MM.1S (cell line): ENCODE data around the gene GNAQ.
"Not testable (repeated sequence)": the region's sequence is repeated elsewhere in the genome, so short reads cannot be mapped to it uniquely, and the experiment has no call there.

Experiments
- DNase-seq: peaks from one replicate; pipeline ENCODE4 v3.0.0-alpha.2; 2015
- H2AFZ ChIP-seq: fragments of 300-600 bp; sonication (generic); 2 replicates; pipeline ENCODE4 v1.6.0; 2016; ENCODE audit warnings: antibody characterized with exemption, low read length
- H3F3A ChIP-seq: fragments of 300-600 bp; sonication (generic); 2 replicates; pipeline ENCODE4 v1.6.1; 2016; ENCODE audit warnings: mild to moderate bottlenecking, antibody characterized with exemption, low read length, moderate library complexity, mixed read lengths; ENCODE audit not compliant: insufficient read depth
- H3K27ac ChIP-seq: fragments of 300-600 bp; sonication (generic); 2 replicates; pipeline ENCODE4 v1.5.1; 2016; ENCODE audit warnings: mild to moderate bottlenecking, low read length
- H3K27me3 ChIP-seq: fragments of 300-600 bp; sonication (generic); replicated peaks from 2 replicates; pipeline ENCODE4 v1.6.0; 2016; ENCODE audit warnings: low read length; ENCODE audit not compliant: insufficient read depth
- H3K36me3 ChIP-seq: fragments of 300-600 bp; sonication (generic); replicated peaks from 2 replicates; pipeline ENCODE4 v1.6.1; 2016; ENCODE audit warnings: mild to moderate bottlenecking, low read length, mixed read lengths; ENCODE audit not compliant: insufficient read depth
- H3K4me1 ChIP-seq: fragments of 300-600 bp; sonication (generic); 2 replicates; pipeline ENCODE4 v1.6.1; 2016; ENCODE audit warnings: low read length, mixed read lengths
- H3K4me2 ChIP-seq: fragments of 300-600 bp; sonication (generic); 2 replicates; pipeline ENCODE4 v1.6.0; 2016; ENCODE audit warnings: low read depth, low read length
- H3K4me3 ChIP-seq: fragments of 300-600 bp; sonication (generic); 2 replicates; pipeline ENCODE4 v1.5.1; 2016; ENCODE audit warnings: low read length, mixed read lengths
- H3K79me2 ChIP-seq: fragments of 300-600 bp; sonication (generic); 2 replicates; pipeline ENCODE4 v1.6.1; 2016; ENCODE audit warnings: mixed run types, low read length, mixed read lengths
- H3K9ac ChIP-seq: fragments of 300-600 bp; sonication (generic); 2 replicates; pipeline ENCODE4 v1.6.1; 2016; ENCODE audit warnings: low read length, mixed read lengths
- H3K9me2 ChIP-seq: fragments of 300-600 bp; sonication (generic); replicated peaks from 2 replicates; pipeline ENCODE4 v1.6.1; 2016; ENCODE audit warnings: mild to moderate bottlenecking, low read length, mixed read lengths; ENCODE audit not compliant: insufficient read depth
- H3K9me3 ChIP-seq: fragments of 300-600 bp; sonication (generic); replicated peaks from 2 replicates; pipeline ENCODE4 v1.6.1; 2016; ENCODE audit warnings: mild to moderate bottlenecking, low read length, mixed read lengths; ENCODE audit not compliant: insufficient read depth
- H4K20me1 ChIP-seq: fragments of 300-600 bp; sonication (generic); 2 replicates; pipeline ENCODE4 v1.6.1; 2016; ENCODE audit warnings: mild to moderate bottlenecking, low read length, moderate library complexity, mixed read lengths; ENCODE audit not compliant: insufficient read depth
- EZH2 ChIP-seq: fragments of 300-600 bp; sonication (generic); optimal IDR thresholded peaks from 2 replicates; pipeline ENCODE3; 2017; ENCODE audit warnings: low read depth, mild to moderate bottlenecking, antibody characterized with exemption, low read length, mixed read lengths
- EZH2phosphoT487 ChIP-seq: fragments of 300-600 bp; sonication (generic); IDR thresholded peaks from 2 replicates; pipeline ENCODE4 v1.6.1; 2018; ENCODE audit warnings: antibody characterized with exemption, low read length
- TF ChIP-seq, protein P1 (sequence below): fragments of 300-600 bp; sonication (generic); IDR thresholded peaks from 2 replicates; pipeline ENCODE4 v1.5.1; 2016; ENCODE audit warnings: antibody characterized with exemption, low read length, mixed read lengths

Gene GNAQ

DNA sequence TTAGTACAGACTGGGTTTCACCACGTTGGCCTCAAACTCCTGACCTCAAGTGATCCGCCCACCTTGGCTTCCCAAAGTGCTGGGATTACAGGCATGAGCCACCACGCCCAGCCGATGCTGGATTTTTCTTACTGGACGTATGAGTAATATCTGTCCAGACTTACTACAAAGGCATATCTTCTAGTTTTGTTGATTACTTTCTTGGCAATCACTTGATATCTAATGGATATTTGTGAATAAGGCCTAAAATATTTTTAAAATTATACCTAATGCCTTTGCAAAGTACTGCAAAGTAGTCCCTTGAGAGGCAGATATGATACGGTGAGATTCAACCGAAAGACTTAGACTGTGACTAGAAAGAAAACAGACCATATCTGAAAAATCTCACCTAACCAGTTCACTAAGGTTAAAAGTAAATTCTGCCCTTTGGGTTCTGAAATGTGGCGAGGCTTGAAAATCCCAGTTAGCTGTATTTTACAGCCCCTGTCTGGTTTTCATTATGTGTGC lies 152.1 kb downstream of the GNAQ start:
- Histone ChIP-seq H3K36me3 (no peaks in the 10 kb centered on the region), H2AFZ (no peak overlapping the region), H3K9ac (no peak overlapping the region), H3F3A (no peaks in the 10 kb centered on the region), H3K9me3 (no peaks in the 10 kb centered on the region), H3K4me2 (no peak overlapping the region), H3K27ac (no peak overlapping the region), H3K4me3 (no peak overlapping the region), H3K27me3 (no peaks in the 10 kb centered on the region), H3K79me2 (no peaks in the 10 kb centered on the region), H4K20me1 (no peaks in the 10 kb centered on the region), H3K9me2 (no peaks in the 10 kb centered on the region), H3K4me1 (0 out of 2 replicates have a peak, but pooled peaks cover 4% of the 10 kb centered on the region)
- TF ChIP-seq, protein P1, sequence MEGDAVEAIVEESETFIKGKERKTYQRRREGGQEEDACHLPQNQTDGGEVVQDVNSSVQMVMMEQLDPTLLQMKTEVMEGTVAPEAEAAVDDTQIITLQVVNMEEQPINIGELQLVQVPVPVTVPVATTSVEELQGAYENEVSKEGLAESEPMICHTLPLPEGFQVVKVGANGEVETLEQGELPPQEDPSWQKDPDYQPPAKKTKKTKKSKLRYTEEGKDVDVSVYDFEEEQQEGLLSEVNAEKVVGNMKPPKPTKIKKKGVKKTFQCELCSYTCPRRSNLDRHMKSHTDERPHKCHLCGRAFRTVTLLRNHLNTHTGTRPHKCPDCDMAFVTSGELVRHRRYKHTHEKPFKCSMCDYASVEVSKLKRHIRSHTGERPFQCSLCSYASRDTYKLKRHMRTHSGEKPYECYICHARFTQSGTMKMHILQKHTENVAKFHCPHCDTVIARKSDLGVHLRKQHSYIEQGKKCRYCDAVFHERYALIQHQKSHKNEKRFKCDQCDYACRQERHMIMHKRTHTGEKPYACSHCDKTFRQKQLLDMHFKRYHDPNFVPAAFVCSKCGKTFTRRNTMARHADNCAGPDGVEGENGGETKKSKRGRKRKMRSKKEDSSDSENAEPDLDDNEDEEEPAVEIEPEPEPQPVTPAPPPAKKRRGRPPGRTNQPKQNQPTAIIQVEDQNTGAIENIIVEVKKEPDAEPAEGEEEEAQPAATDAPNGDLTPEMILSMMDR = no peak
- TF ChIP-seq EZH2 (no peak), EZH2phosphoT487 (no peak)
- DNase-seq = no peak

DNA sequence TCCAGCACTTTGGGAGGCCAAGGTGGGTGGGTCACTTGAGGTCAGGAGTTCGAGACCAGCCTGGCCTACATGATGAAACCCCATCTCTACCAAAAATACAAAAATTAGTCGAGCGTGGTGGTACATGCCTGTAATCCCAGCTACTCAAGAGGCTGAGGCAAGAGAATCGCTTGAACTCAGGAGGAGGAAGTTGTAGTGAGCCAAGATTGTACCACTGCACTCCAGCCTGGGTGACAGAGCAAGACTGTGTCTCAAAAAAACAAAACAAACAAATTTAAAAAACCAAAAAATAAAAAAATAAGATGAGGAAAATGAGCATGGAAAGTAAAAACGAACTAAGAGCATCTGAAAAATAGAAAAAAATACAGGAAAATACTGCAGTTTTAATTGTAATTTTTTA lies 152.8 kb downstream of the GNAQ start:
- not testable (repeated sequence) for H3K79me2 ChIP-seq

DNA sequence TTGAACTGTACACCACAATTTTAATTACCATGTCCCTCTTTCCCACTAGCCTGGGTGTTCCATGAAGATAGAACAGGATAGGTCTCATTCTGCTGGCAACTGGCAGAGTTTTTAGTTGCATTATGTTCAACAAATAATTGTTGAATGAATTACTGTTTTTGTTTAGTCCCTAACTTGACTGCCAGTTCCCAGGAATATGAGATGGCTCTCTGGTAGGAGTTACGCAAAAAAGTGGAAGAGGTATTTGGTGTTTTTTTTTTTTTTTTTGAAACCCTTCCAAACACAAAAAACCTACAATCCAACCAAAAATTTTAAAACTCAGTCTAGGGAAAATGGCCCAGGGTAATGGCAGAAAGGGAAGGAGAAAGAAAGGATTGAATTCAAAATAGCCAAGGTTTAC lies 153.6 kb downstream of the GNAQ start:
- no peak overlapping the region for H3K4me3 ChIP-seq
- H3K4me2 ChIP-seq = no peak overlapping the region
- TF ChIP-seq EZH2 (no peak), EZH2phosphoT487 (no peak)
- TF ChIP-seq, protein P1 = no peak
- no peak overlapping the region for H2AFZ ChIP-seq
- H3K36me3 ChIP-seq = no peaks in the 10 kb centered on the region
- H3K9ac ChIP-seq = no peak overlapping the region
- no peaks in the 10 kb centered on the region for H3K27me3 ChIP-seq
- no peak overlapping the region for H3K27ac ChIP-seq
- H3K4me1 ChIP-seq = 0 out of 2 replicates have a peak, but pooled peaks cover 4% of the 10 kb centered on the region
- H3F3A ChIP-seq = no peaks in the 10 kb centered on the region
- no peak for DNase-seq
- H3K9me3 ChIP-seq = no peaks in the 10 kb centered on the region
- no peaks in the 10 kb centered on the region for H4K20me1 ChIP-seq
- no peaks in the 10 kb centered on the region for H3K79me2 ChIP-seq
- H3K9me2 ChIP-seq = no peaks in the 10 kb centered on the region

More for the DNA sequence above, 152.8 kb downstream of the GNAQ start:
- not testable (repeated sequence) for H3K4me2 ChIP-seq, H2AFZ ChIP-seq, H3K4me3 ChIP-seq, H3K36me3 ChIP-seq, H3K27me3 ChIP-seq, H4K20me1 ChIP-seq, H3F3A ChIP-seq, H3K9ac ChIP-seq, H3K9me2 ChIP-seq, DNase-seq, H3K9me3 ChIP-seq, H3K27ac ChIP-seq, H3K4me1 ChIP-seq

DNA sequence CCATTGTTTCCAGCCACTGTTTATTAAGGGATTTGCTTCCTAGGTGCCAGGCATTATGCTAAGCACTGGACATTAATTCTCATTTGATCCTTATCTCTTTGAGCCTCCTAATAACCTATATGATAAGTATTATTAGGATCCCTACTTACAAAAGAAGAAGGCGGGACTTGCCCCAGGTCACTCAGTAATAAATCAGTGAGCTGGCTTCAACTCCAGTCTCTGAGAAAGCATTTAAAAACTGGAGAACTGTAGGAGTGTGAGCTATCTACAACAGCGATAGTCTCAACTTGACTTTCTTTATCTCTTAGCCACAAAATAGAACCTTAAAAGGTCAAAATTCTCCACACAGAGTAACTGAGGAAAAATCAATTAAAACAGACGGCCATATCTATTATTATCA lies 155.0 kb downstream of the GNAQ start:
- no peak for TF ChIP-seq EZH2
- TF ChIP-seq, protein P1 = no peak
- no peak for TF ChIP-seq EZH2phosphoT487
- no peak for DNase-seq
- Histone ChIP-seq H3K4me2 (no peak overlapping the region), H2AFZ (no peak overlapping the region), H3K27ac (no peak overlapping the region), H3K9ac (no peak overlapping the region), H3F3A (no peaks in the 10 kb centered on the region), H3K79me2 (no peaks in the 10 kb centered on the region), H3K36me3 (no peaks in the 10 kb centered on the region), H3K4me1 (no peaks in the 10 kb centered on the region), H3K9me3 (no peaks in the 10 kb centered on the region), H4K20me1 (no peaks in the 10 kb centered on the region), H3K9me2 (no peaks in the 10 kb centered on the region), H3K4me3 (no peak overlapping the region), H3K27me3 (no peaks in the 10 kb centered on the region)
